ENCODE data around the gene TTC12.

Gene TTC12

DNA sequence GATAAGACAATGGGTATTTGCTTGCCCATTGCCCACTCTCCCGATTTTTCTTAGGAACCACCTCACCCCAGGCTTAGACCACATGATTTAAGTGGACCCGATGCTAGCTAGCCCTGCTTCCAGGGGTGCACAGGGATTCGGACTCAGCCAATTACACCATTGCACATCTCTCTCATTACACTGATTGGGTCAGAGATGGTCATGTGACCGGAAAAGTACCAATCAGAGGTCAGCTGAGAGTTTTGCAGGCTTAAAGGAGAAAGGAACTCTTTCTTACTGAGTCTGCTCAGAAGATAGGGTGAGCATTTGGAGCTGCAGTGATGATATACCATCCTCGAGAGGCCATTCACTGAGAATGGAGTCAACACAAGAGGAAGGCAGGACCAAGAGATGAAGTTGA, 61.0 kb downstream of the TTC12 start:
- DNase-seq (ENCODE audit: low read depth), result no peak
- TF ChIP-seq, protein P1, sequence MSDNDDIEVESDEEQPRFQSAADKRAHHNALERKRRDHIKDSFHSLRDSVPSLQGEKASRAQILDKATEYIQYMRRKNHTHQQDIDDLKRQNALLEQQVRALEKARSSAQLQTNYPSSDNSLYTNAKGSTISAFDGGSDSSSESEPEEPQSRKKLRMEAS (IDR thresholded peaks at IDR 0.05; ENCODE audit: low read depth, low read length), result no peak
- no peak for TF ChIP-seq MYC (IDR thresholded peaks at IDR 0.05; ENCODE audit: low read depth, low read length)
- TF ChIP-seq POLR2A (IDR thresholded peaks at IDR 0.05; ENCODE audit: extremely low read depth, insufficient read length), result no peak
- TF ChIP-seq, protein P2, sequence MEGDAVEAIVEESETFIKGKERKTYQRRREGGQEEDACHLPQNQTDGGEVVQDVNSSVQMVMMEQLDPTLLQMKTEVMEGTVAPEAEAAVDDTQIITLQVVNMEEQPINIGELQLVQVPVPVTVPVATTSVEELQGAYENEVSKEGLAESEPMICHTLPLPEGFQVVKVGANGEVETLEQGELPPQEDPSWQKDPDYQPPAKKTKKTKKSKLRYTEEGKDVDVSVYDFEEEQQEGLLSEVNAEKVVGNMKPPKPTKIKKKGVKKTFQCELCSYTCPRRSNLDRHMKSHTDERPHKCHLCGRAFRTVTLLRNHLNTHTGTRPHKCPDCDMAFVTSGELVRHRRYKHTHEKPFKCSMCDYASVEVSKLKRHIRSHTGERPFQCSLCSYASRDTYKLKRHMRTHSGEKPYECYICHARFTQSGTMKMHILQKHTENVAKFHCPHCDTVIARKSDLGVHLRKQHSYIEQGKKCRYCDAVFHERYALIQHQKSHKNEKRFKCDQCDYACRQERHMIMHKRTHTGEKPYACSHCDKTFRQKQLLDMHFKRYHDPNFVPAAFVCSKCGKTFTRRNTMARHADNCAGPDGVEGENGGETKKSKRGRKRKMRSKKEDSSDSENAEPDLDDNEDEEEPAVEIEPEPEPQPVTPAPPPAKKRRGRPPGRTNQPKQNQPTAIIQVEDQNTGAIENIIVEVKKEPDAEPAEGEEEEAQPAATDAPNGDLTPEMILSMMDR (IDR thresholded peaks at IDR 0.05; ENCODE audit: low read depth, low read length), result no peak

DNA sequence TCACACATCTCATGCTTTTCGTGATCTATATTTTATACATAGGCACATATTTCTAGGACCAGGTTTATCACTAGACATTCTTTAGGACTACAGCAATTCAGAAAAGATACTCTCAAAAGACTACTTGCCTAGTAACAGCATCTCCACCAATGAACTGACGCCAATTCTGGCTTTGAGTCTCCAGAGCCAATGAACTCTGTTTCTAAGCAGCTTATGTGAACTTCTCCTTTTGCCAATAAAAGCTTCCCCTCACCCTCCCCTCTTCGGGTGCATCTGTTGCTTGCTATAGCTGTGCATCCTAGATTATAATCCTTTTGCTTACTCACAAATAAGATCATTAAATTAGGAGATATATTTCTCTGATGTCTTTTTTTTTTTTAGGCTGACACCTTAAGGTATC, 61.8 kb downstream of the TTC12 start:
- H3K4me3 ChIP-seq (ENCODE audit: low read depth, low read length), result no peak overlapping the region
- TF ChIP-seq POLR2A (IDR thresholded peaks at IDR 0.05; ENCODE audit: extremely low read depth, insufficient read length), result no peak
- TF ChIP-seq, protein P2 (IDR thresholded peaks at IDR 0.05; ENCODE audit: low read depth, low read length), result no peak
- peak; percentile 23 for DNase-seq (ENCODE audit: low read depth)

More for the DNA sequence above, 61.0 kb downstream of the TTC12 start:
- H3K4me3 ChIP-seq (ENCODE audit: low read depth, low read length), result no peak overlapping the region

DNA sequence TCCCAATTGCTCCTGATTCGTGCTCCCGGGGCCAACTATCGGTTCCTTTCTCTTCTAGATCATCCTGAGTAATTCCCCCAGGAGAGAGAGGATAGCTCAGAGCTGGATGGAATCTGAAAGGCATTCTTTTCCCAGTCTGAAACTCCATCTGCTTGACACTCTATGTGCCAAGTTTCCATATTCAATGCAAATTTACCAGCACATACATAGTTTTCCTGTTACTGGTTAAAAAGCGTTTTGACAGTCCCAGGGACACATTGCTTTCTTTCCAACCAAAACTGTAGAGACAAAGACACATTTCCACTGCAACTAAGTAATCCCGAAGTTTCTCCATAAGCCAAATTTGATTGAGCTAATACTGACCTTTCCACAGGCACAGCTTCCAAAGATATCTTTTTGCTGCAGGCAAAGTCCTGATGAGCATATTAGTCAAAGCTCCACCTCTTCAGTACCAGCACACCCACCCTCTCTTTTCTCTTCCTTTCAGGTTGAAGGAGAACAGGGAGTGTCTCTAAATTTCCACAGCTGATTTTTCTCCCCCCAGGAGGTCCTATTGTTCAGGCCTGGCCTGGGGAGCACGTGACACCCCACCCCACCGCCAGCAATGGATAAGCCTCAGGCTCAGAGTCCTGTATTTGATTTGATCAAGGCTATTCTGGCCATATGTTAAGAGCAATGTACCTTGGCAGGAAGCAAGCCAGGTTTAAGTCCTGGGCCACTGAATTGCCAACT, 63.5 kb downstream of the TTC12 start:
- no peak for DNase-seq (ENCODE audit: low read depth)
- no peak overlapping the region for H3K4me3 ChIP-seq (ENCODE audit: low read depth, low read length)
- TF ChIP-seq POLR2A (IDR thresholded peaks at IDR 0.05; ENCODE audit: extremely low read depth, insufficient read length), result no peak
- TF ChIP-seq, protein P2 (IDR thresholded peaks at IDR 0.05; ENCODE audit: low read depth, low read length), result no peak
- TF ChIP-seq, protein P1 (IDR thresholded peaks at IDR 0.05; ENCODE audit: low read depth, low read length), result no peak

DNA sequence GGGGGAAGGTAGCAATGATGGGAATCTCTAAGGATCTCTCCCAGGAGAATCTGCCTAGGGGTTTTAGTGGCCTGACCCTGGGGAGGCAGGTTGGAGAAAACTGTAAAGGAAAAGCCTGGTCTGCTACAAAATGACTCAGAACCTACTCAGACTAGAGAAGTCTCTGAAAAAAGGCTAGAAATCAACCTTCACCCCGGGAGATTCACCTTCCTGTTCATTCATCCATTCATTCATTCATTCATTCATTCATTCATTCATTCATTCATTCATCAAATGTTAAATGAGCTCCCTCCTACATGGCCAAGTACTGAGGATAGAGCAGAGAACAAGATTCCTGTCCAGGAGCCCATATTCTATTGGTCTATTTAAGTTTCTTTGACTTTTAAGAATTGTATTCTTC, 64.3 kb downstream of the TTC12 start:
- no peak overlapping the region for H3K4me3 ChIP-seq (ENCODE audit: low read depth, low read length)
- no peak for DNase-seq (ENCODE audit: low read depth)
- TF ChIP-seq, protein P1 (IDR thresholded peaks at IDR 0.05; ENCODE audit: low read depth, low read length), result no peak
- no peak for TF ChIP-seq POLR2A (IDR thresholded peaks at IDR 0.05; ENCODE audit: extremely low read depth, insufficient read length)
- TF ChIP-seq MYC (IDR thresholded peaks at IDR 0.05; ENCODE audit: low read depth, low read length), result no peak
- TF ChIP-seq, protein P2 (IDR thresholded peaks at IDR 0.05; ENCODE audit: low read depth, low read length), result no peak

DNA sequence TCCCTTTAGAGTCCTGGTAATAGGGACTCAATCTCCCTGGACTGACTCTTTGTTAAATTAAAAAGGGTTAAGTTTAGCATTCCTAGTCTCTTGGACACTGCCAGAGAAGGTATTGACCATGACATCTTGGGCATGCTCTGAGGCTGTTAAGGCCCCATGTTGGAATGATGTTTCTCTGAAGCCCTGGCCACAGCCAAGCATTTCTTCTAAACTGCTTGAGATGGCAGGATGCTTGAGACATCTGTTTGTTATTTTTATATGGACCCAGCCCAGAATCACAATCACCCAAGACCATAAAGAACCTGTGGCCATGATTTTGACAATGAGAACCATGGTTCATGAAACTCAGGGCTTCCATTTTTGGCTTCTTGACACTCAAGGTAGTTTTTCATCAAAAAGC, 67.7 kb downstream of the TTC12 start:
- no peak overlapping the region for H3K4me3 ChIP-seq (ENCODE audit: low read depth, low read length)
- DNase-seq (ENCODE audit: low read depth), result no peak
- TF ChIP-seq, protein P1 (IDR thresholded peaks at IDR 0.05; ENCODE audit: low read depth, low read length), result no peak
- TF ChIP-seq, protein P2 (IDR thresholded peaks at IDR 0.05; ENCODE audit: low read depth, low read length), result no peak
- TF ChIP-seq POLR2A (IDR thresholded peaks at IDR 0.05; ENCODE audit: extremely low read depth, insufficient read length) (no peak), MYC (IDR thresholded peaks at IDR 0.05; ENCODE audit: low read depth, low read length) (no peak)

DNA sequence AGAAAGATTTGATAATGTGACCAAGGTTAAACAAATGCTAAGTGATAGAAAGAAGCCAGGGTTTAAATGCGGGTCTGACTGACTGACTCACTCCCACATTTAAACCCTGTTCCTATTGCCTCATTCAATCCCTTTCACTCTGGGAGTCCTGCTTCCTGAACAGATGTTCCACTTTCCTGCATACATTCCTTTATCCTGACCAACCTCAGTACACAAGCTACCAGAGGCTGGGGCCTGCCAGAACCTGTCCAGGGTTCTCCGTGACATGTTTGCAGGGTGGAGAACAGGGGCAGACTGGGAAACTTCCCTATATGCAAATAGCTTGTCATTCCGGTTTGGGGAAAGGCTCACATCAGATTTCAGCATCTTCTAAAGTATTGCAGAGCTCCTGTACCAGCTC, 70.2 kb downstream of the TTC12 start:
- TF ChIP-seq, protein P2 (IDR thresholded peaks at IDR 0.05; ENCODE audit: low read depth, low read length), result no peak
- TF ChIP-seq, protein P1 (IDR thresholded peaks at IDR 0.05; ENCODE audit: low read depth, low read length), result no peak
- TF ChIP-seq POLR2A (IDR thresholded peaks at IDR 0.05; ENCODE audit: extremely low read depth, insufficient read length) (no peak), MYC (IDR thresholded peaks at IDR 0.05; ENCODE audit: low read depth, low read length) (no peak)
- H3K4me3 ChIP-seq (ENCODE audit: low read depth, low read length), result no peak overlapping the region
- DNase-seq (ENCODE audit: low read depth), result no peak
